H9 (cell line): ENCODE data around the gene TUBGCP6. TPM values are rescaled to one million over a fixed set of nuclear protein-coding genes. Genes with fewer than 3 reads are reported as not detected.
A peak's percentile ranks its signal among the peaks of the same experiment; 100 is the strongest.

Source experiments
- DNase-seq: peaks from one replicate; pipeline ENCODE4 v3.0.0-alpha.2; 2017
- H2AFZ ChIP-seq: one replicate; pipeline ENCODE4 v1.6.1; 2013; ENCODE audit warnings: mild to moderate bottlenecking, low read length, control low read depth, moderate library complexity
- H2AK5ac ChIP-seq: 2 replicates; pipeline ENCODE4 v1.6.1; 2013; ENCODE audit warnings: low read length, control low read depth, mixed read lengths; ENCODE audit not compliant: insufficient read length
- H2BK120ac ChIP-seq: one replicate; pipeline ENCODE4 v1.6.1; 2013; ENCODE audit warnings: low read depth, mild to moderate bottlenecking, low read length, control low read depth, inconsistent platforms; ENCODE audit not compliant: poor library complexity, severe bottlenecking
- H2BK12ac ChIP-seq: 2 replicates; pipeline ENCODE4 v1.6.1; 2013; ENCODE audit warnings: low read length, control low read depth, mixed read lengths, low read depth; ENCODE audit not compliant: insufficient read length
- H2BK15ac ChIP-seq: 2 replicates; pipeline ENCODE4 v1.6.1; 2013; ENCODE audit warnings: low read depth, low read length, control low read depth
- H2BK20ac ChIP-seq: one replicate; pipeline ENCODE4 v1.6.1; 2013; ENCODE audit warnings: low read depth, mild to moderate bottlenecking, low read length, control low read depth, inconsistent platforms; ENCODE audit not compliant: poor library complexity, severe bottlenecking
- H2BK5ac ChIP-seq: 2 replicates; pipeline ENCODE4 v1.6.1; 2013; ENCODE audit warnings: low read length, control low read depth, mixed read lengths; ENCODE audit not compliant: insufficient read length
- H3K14ac ChIP-seq: 2 replicates; pipeline ENCODE4 v1.6.1; 2013; ENCODE audit warnings: low read length, control low read depth; ENCODE audit not compliant: insufficient read depth
- H3K18ac ChIP-seq: 2 replicates; pipeline ENCODE4 v1.6.1; 2013; ENCODE audit warnings: low read depth, mild to moderate bottlenecking, mixed read lengths, low read length, control low read depth; ENCODE audit not compliant: insufficient read length
- H3K23ac ChIP-seq: 2 replicates; pipeline ENCODE4 v1.6.1; 2013; ENCODE audit warnings: low read length, control low read depth, mixed read lengths, low read depth; ENCODE audit not compliant: insufficient read length
- H3K23me2 ChIP-seq: 2 replicates; pipeline ENCODE4 v1.6.1; 2013; ENCODE audit warnings: low read depth, mild to moderate bottlenecking, mixed read lengths, low read length, control low read depth; ENCODE audit not compliant: insufficient read length, poor library complexity, severe bottlenecking
- H3K27ac ChIP-seq: 2 replicates; pipeline ENCODE4 v1.5.1; 2013; ENCODE audit warnings: low read length, control low read depth, mixed read lengths, low read depth; ENCODE audit not compliant: insufficient read length
- H3K27me3 ChIP-seq: 2 replicates; pipeline ENCODE4 v1.6.1; 2013; ENCODE audit warnings: low read length, control low read depth, inconsistent platforms; ENCODE audit not compliant: insufficient read depth
- H3K4ac ChIP-seq: 2 replicates; pipeline ENCODE4 v1.6.1; 2013; ENCODE audit warnings: low read depth, mild to moderate bottlenecking, control low read depth, inconsistent platforms, low read length, moderate library complexity
- H3K4me1 ChIP-seq: 2 replicates; pipeline ENCODE4 v1.6.1; 2013; ENCODE audit warnings: low read length, control low read depth, inconsistent platforms; ENCODE audit not compliant: insufficient read depth
- H3K4me2 ChIP-seq: 2 replicates; pipeline ENCODE4 v1.6.1; 2013; ENCODE audit warnings: low read length, control low read depth, mixed read lengths; ENCODE audit not compliant: insufficient read length, insufficient read depth
- H3K56ac ChIP-seq: 2 replicates; pipeline ENCODE4 v1.6.1; 2013; ENCODE audit warnings: low read depth, mild to moderate bottlenecking, mixed read lengths, low read length, control low read depth; ENCODE audit not compliant: insufficient read length
- H3K79me1 ChIP-seq: 2 replicates; pipeline ENCODE4 v1.6.1; 2013; ENCODE audit warnings: low read depth, mild to moderate bottlenecking, moderate library complexity, low read length, control low read depth, inconsistent platforms; ENCODE audit not compliant: insufficient read depth, poor library complexity, severe bottlenecking
- H3K79me2 ChIP-seq: 2 replicates; pipeline ENCODE4 v1.6.1; 2013; ENCODE audit warnings: low read length, control low read depth, inconsistent platforms; ENCODE audit not compliant: insufficient read depth
- H3K9ac ChIP-seq: 2 replicates; pipeline ENCODE4 v1.6.1; 2013; ENCODE audit warnings: low read length, control low read depth, mixed read lengths; ENCODE audit not compliant: insufficient read length; ENCODE audit errors: extremely low read depth
- H3K9me3 ChIP-seq: one replicate; pipeline ENCODE4 v1.6.1; 2013; ENCODE audit warnings: low read depth, low read length, inconsistent platforms; ENCODE audit not compliant: control insufficient read depth
- H3T11ph ChIP-seq: one replicate; pipeline ENCODE4 v1.6.1; 2013; ENCODE audit warnings: mild to moderate bottlenecking, low read length, control low read depth, inconsistent platforms
- H4K20me1 ChIP-seq: one replicate; pipeline ENCODE4 v1.6.1; 2013; ENCODE audit not compliant: control insufficient read depth, insufficient read length, insufficient read depth
- H4K5ac ChIP-seq: 2 replicates; pipeline ENCODE4 v1.6.1; 2013; ENCODE audit warnings: low read depth, mild to moderate bottlenecking, mixed read lengths, low read length, control low read depth; ENCODE audit not compliant: insufficient read length
- H4K8ac ChIP-seq: replicated peaks from 2 replicates; pipeline ENCODE4 v1.6.1; 2013; ENCODE audit warnings: low read length, control low read depth, mixed read lengths, low read depth; ENCODE audit not compliant: insufficient read length
- H4K91ac ChIP-seq: 2 replicates; pipeline ENCODE4 v1.6.1; 2013; ENCODE audit warnings: low read depth, mild to moderate bottlenecking, moderate library complexity, mixed read lengths, low read length, control low read depth; ENCODE audit not compliant: insufficient read length
- H3K27ac Mint-ChIP-seq, 3 experiments: 2 replicates in 2 of 3; 3 replicates in 1 of 3; pipeline ENCODE4 v1.8.0; 2020 to 2021; ENCODE audit warnings: mixed read lengths in 3 of 3, mild to moderate bottlenecking in 1 of 3, moderate library complexity in 1 of 3
- H3K27me3 Mint-ChIP-seq: 2 replicates; pipeline ENCODE4 v1.8.0; 2021; ENCODE audit warnings: low read depth, mild to moderate bottlenecking, moderate library complexity, mixed read lengths
- H3K36me3 Mint-ChIP-seq, 3 experiments: 2 replicates in 2 of 3; 3 replicates in 1 of 3; pipeline ENCODE4 v1.8.0; 2020 to 2021; ENCODE audit warnings: low read depth in 3 of 3, mixed read lengths in 3 of 3; ENCODE audit not compliant: insufficient read depth in 1 of 3
- H3K4me1 Mint-ChIP-seq, 2 experiments: 2 replicates each; pipeline ENCODE4 v1.8.0; 2020; ENCODE audit warnings: mixed read lengths in 2 of 2
- H3K4me3 Mint-ChIP-seq, 2 experiments: 2 replicates in 1 of 2; 3 replicates in 1 of 2; pipeline ENCODE4 v1.8.0; 2020 to 2021; ENCODE audit warnings: mild to moderate bottlenecking in 2 of 2, mixed read lengths in 2 of 2, moderate library complexity in 1 of 2
- H3K9me3 Mint-ChIP-seq, 2 experiments: 2 replicates in 1 of 2; 3 replicates in 1 of 2; pipeline ENCODE4 v1.8.0; 2020; ENCODE audit warnings: mild to moderate bottlenecking in 2 of 2, mixed read lengths in 2 of 2, moderate library complexity in 1 of 2
- WGBS: extraction: QIAGEN DNeasy Blood & Tissue Kit; methylation state at CpG from one replicate; pipeline ENCODE4 v1.1.7; 2013; ENCODE audit warnings: missing lambda C conversion rate, low lambda C conversion rate, mixed read lengths; ENCODE audit not compliant: insufficient read length; ENCODE audit errors: extremely low coverage; 5-methylcytosine and 5-hydroxymethylcytosine counted together
- total RNA-seq: library from RNA; stranded (reverse); gene quantifications from 2 replicates; pipeline ENCODE4 v1.2.1, GENCODE V29; 2021
- TF ChIP-seq, protein P1 (sequence below): fragments of 200-600 bp; sonication (generic); conservative IDR thresholded peaks from 3 replicates; pipeline ENCODE4 v1.8.0; 2021; ENCODE audit warnings: antibody characterized with exemption, mild to moderate bottlenecking

Gene TUBGCP6
- total RNA-seq, 1 experiment from 2014 or later = 29.0 TPM

DNA sequence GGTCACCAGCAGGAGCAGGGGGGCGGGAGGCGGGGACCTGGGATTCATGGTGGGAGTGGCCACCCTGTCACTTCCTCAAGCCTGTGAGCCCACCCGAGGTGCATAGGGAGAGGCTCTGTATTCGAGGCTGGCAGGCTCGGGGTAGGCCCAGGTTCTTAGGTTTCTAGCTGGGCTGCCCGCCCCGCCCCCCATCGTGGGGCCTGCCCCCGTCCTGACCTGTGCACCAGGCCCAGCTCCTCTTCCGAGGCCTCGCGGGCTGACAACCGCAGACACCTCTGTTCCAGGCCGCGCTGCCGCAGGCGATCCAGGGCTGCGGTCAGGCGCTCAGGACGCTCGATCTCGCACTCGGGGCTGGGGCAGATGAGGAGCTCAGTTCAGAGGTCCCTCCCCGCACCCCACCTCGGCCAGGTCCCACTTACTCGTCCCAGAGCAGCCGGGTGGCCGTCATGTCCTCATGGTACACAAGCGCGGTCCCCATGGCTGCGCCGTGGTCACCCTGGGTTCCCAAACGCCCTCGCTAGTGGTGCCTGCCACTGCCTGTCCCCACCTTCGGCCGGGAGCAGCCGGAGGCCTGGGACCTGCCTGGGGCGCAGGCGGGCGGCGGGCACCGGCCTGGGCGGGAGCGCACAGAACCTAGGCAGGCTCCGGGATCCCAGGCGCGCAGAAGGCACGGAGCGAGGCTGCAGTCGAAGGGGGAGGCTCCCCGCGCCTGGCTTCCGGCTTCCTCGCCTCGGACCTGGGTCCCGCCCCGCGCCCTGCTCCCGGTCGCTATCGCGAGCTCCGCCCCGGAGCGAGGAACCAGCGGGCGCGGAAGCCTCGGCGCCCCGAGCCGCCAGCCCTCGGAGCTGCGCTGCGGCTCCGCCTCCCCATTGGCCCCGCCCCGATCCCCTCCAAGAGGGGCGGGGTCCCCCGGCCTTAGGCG is 6.0 kb upstream of the TUBGCP6 start, which contains the start of gene HDAC10:
TSS of gene HDAC10 (minus strand) at position 711 of the 922 bp plus-strand sequence. CDS start at position 478, 233 bp downstream.
- Histone ChIP-seq H2AFZ (no peak within 1 kb of the TSS), H3K9me3 (no peaks in the 10 kb centered on the region), H4K8ac (no peak within 1 kb of the TSS), H2BK120ac (no peak within 1 kb of the TSS), H3K56ac (no peak within 1 kb of the TSS), H4K5ac (no peak within 1 kb of the TSS), H3K79me2 (no peaks in the 10 kb centered on the region), H3K79me1 (no peaks in the 10 kb centered on the region), H3K18ac (peak within 1 kb of the TSS; percentile 13), H2BK15ac (no peak within 1 kb of the TSS), H3K27me3 (no peaks in the 10 kb centered on the region), H3K4ac (no peak within 1 kb of the TSS), H2BK20ac (no peak within 1 kb of the TSS), H3K14ac (peak within 1 kb of the TSS; percentile 72), H4K91ac (no peak within 1 kb of the TSS), H2AK5ac (no peak within 1 kb of the TSS), H4K20me1 (no peaks in the 10 kb centered on the region), H3K23me2 (peaks cover 15% of the 10 kb centered on the region), H3K27ac (no peak within 1 kb of the TSS), H3K23ac (no peak within 1 kb of the TSS), H3K4me1 (no peaks in the 10 kb centered on the region), H3K9ac (peak within 1 kb of the TSS; percentile 62), H3T11ph (no peak within 1 kb of the TSS), H2BK5ac (no peak within 1 kb of the TSS), H2BK12ac (no peak within 1 kb of the TSS), H3K4me2 (peak within 1 kb of the TSS; percentile 69)
- peak within 1 kb of the TSS; percentile 73 to 85 for H3K4me3 Mint-ChIP-seq
- TF ChIP-seq, protein P1, sequence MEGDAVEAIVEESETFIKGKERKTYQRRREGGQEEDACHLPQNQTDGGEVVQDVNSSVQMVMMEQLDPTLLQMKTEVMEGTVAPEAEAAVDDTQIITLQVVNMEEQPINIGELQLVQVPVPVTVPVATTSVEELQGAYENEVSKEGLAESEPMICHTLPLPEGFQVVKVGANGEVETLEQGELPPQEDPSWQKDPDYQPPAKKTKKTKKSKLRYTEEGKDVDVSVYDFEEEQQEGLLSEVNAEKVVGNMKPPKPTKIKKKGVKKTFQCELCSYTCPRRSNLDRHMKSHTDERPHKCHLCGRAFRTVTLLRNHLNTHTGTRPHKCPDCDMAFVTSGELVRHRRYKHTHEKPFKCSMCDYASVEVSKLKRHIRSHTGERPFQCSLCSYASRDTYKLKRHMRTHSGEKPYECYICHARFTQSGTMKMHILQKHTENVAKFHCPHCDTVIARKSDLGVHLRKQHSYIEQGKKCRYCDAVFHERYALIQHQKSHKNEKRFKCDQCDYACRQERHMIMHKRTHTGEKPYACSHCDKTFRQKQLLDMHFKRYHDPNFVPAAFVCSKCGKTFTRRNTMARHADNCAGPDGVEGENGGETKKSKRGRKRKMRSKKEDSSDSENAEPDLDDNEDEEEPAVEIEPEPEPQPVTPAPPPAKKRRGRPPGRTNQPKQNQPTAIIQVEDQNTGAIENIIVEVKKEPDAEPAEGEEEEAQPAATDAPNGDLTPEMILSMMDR = no peak
- WGBS = no CpG with 5 or more reads among the region's 81 CpGs
- H3K9me3 Mint-ChIP-seq = no peaks in the 10 kb centered on the region; a peak in 1 of 5 replicates
- peak; percentile 86 for DNase-seq
- no peaks in the 10 kb centered on the region for H3K27me3 Mint-ChIP-seq
- H3K36me3 Mint-ChIP-seq = peaks cover 0 to 14% (median 8%) of the 10 kb centered on the region in 3 experiments; a peak in 3 of 7 replicates
- peak within 1 kb of the TSS in 1 of 3 experiments; percentile 25; a peak in 1 of 7 replicates for H3K27ac Mint-ChIP-seq
- peaks cover 6 to 17% of the 10 kb centered on the region in 2 experiments for H3K4me1 Mint-ChIP-seq
